Measurements from ENCODE around the gene PTN.

PTN gene

GRCh38 chr7:137295739-137296324, 47.7 kb downstream of the PTN start:
- no peaks in the 10 kb centered on the region for H3K79me2 ChIP-seq (ENCODE audit: insufficient read depth, low read length)
- no peak for TF ChIP-seq CTCF (IDR thresholded peaks at IDR 0.05; ENCODE audit: low read length)
- TF ChIP-seq EZH2 (IDR thresholded peaks at IDR 0.05; ENCODE audit: borderline replicate concordance, low read length) = no peak

GRCh38 chr7:137289101-137289500, 54.4 kb downstream of the PTN start:
- TF ChIP-seq EZH2 (IDR thresholded peaks at IDR 0.05; ENCODE audit: borderline replicate concordance, low read length) = no peak
- no peaks in the 10 kb centered on the region for H4K20me1 ChIP-seq (ENCODE audit: insufficient read depth, low read length)
- no peak overlapping the region for H3K27ac ChIP-seq (ENCODE audit: low read depth, low read length, poor library complexity, severe bottlenecking)
- H2AFZ ChIP-seq (ENCODE audit: low read length) = no peak overlapping the region
- H3K9me3 ChIP-seq (ENCODE audit: low read length) = no peaks in the 10 kb centered on the region
- H3K36me3 ChIP-seq (ENCODE audit: insufficient read depth, low read length) = no peaks in the 10 kb centered on the region
- H3K9me2 ChIP-seq (ENCODE audit: low read depth, low read length) = no peaks in the 10 kb centered on the region
- no peak overlapping the region for H3K4me3 ChIP-seq (ENCODE audit: low read depth, low read length, poor library complexity, severe bottlenecking)
- no peaks in the 10 kb centered on the region for H3F3A ChIP-seq (ENCODE audit: insufficient read depth, low read length)
- no peaks in the 10 kb centered on the region for H3K27me3 ChIP-seq (ENCODE audit: insufficient read depth, low read length)
- no peak overlapping the region for H3K9ac ChIP-seq (ENCODE audit: low read length)
- H3K4me1 ChIP-seq (ENCODE audit: insufficient read depth, low read length, severe bottlenecking) = no peaks in the 10 kb centered on the region
- no peaks in the 10 kb centered on the region for H3K79me2 ChIP-seq (ENCODE audit: insufficient read depth, low read length)
- no peak overlapping the region for H3K4me2 ChIP-seq (ENCODE audit: low read length)

More at GRCh38 chr7:137295739-137296324, 47.7 kb downstream of the PTN start:
- Histone ChIP-seq H3K9me3 (ENCODE audit: low read length) (no peaks in the 10 kb centered on the region), H3K9me2 (ENCODE audit: low read depth, low read length) (no peaks in the 10 kb centered on the region), H3K4me2 (ENCODE audit: low read length) (no peak overlapping the region), H4K20me1 (ENCODE audit: insufficient read depth, low read length) (no peaks in the 10 kb centered on the region), H3K27me3 (ENCODE audit: insufficient read depth, low read length) (no peaks in the 10 kb centered on the region), H3K4me3 (ENCODE audit: low read depth, low read length, poor library complexity, severe bottlenecking) (no peak overlapping the region), H3K36me3 (ENCODE audit: insufficient read depth, low read length) (no peaks in the 10 kb centered on the region), H3K4me1 (ENCODE audit: insufficient read depth, low read length, severe bottlenecking) (no peaks in the 10 kb centered on the region), H2AFZ (ENCODE audit: low read length) (no peak overlapping the region), H3F3A (ENCODE audit: insufficient read depth, low read length) (no peaks in the 10 kb centered on the region), H3K9ac (ENCODE audit: low read length) (no peak overlapping the region), H3K27ac (ENCODE audit: low read depth, low read length, poor library complexity, severe bottlenecking) (no peak overlapping the region)

GRCh38 chr7:137287651-137288258, 55.8 kb downstream of the PTN start:
- no peaks in the 10 kb centered on the region for H3K9me3 ChIP-seq (ENCODE audit: low read length)
- TF ChIP-seq EZH2 (IDR thresholded peaks at IDR 0.05; ENCODE audit: borderline replicate concordance, low read length) (no peak), CTCF (IDR thresholded peaks at IDR 0.05; ENCODE audit: low read length) (peak; percentile 54)
- no peak overlapping the region for H2AFZ ChIP-seq (ENCODE audit: low read length)
- no peaks in the 10 kb centered on the region for H3K36me3 ChIP-seq (ENCODE audit: insufficient read depth, low read length)
- H3F3A ChIP-seq (ENCODE audit: insufficient read depth, low read length) = no peaks in the 10 kb centered on the region
- no peak overlapping the region for H3K9ac ChIP-seq (ENCODE audit: low read length)
- no peaks in the 10 kb centered on the region for H3K9me2 ChIP-seq (ENCODE audit: low read depth, low read length)
- no peaks in the 10 kb centered on the region for H4K20me1 ChIP-seq (ENCODE audit: insufficient read depth, low read length)
- H3K4me3 ChIP-seq (ENCODE audit: low read depth, low read length, poor library complexity, severe bottlenecking) = no peak overlapping the region
- H3K4me1 ChIP-seq (ENCODE audit: insufficient read depth, low read length, severe bottlenecking) = no peaks in the 10 kb centered on the region
- H3K27me3 ChIP-seq (ENCODE audit: insufficient read depth, low read length) = no peaks in the 10 kb centered on the region
- no peak overlapping the region for H3K27ac ChIP-seq (ENCODE audit: low read depth, low read length, poor library complexity, severe bottlenecking)
- no peaks in the 10 kb centered on the region for H3K79me2 ChIP-seq (ENCODE audit: insufficient read depth, low read length)
- no peak overlapping the region for H3K4me2 ChIP-seq (ENCODE audit: low read length)

- TF ChIP-seq CTCF (IDR thresholded peaks at IDR 0.05; ENCODE audit: low read length) = no peak
- TF ChIP-seq EZH2 (IDR thresholded peaks at IDR 0.05; ENCODE audit: borderline replicate concordance, low read length) = no peak
- no peak overlapping the region for H2AFZ ChIP-seq (ENCODE audit: low read length)
- H4K20me1 ChIP-seq (ENCODE audit: insufficient read depth, low read length) = no peaks in the 10 kb centered on the region
- H3K9me2 ChIP-seq (ENCODE audit: low read depth, low read length) = no peaks in the 10 kb centered on the region
- no peaks in the 10 kb centered on the region for H3K9me3 ChIP-seq (ENCODE audit: low read length)
- no peaks in the 10 kb centered on the region for H3F3A ChIP-seq (ENCODE audit: insufficient read depth, low read length)
- no peak overlapping the region for H3K4me3 ChIP-seq (ENCODE audit: low read depth, low read length, poor library complexity, severe bottlenecking)
- H3K27ac ChIP-seq (ENCODE audit: low read depth, low read length, poor library complexity, severe bottlenecking) = no peak overlapping the region
- H3K4me2 ChIP-seq (ENCODE audit: low read length) = no peak overlapping the region
- H3K36me3 ChIP-seq (ENCODE audit: insufficient read depth, low read length) = no peaks in the 10 kb centered on the region
- H3K9ac ChIP-seq (ENCODE audit: low read length) = no peak overlapping the region
- no peaks in the 10 kb centered on the region for H3K4me1 ChIP-seq (ENCODE audit: insufficient read depth, low read length, severe bottlenecking)
- no peaks in the 10 kb centered on the region for H3K27me3 ChIP-seq (ENCODE audit: insufficient read depth, low read length)
- H3K79me2 ChIP-seq (ENCODE audit: insufficient read depth, low read length) = no peaks in the 10 kb centered on the region
Observed at GRCh38 chr7:137283153-137283552, 60.4 kb downstream of the PTN start.
